K562 (cell line): ENCODE measurements around the gene TMEM225B. TPM values are rescaled to one million over a fixed set of nuclear protein-coding genes. Genes with fewer than 3 reads are reported as not detected.

ENCODE experiments used
- ATAC-seq: fragments of 200-7000 bp; cut with Tn5 transposase; 3 replicates; pipeline ENCODE4 v1.9.1; 2020; ENCODE audit warnings: moderate library complexity
- BruUV-seq: library from RNA; stranded (reverse); fragments of 400-500 nt; replicated peaks from 2 replicates; lab custom pipeline; 2021; lab: Mats Ljungman, UMichigan
- CTCF ChIA-PET: fragments of 300-600 bp; formaldehyde crosslinking; extraction: SDS; loops from one replicate; lab custom pipeline; 2021; ENCODE audit warnings: low intra/inter-chr PET ratio; lab: Yijun Ruan, JAX
- POLR2A ChIA-PET: fragments of 300-600, 350-650 bp; sonication (Branson Sonifier 250); formaldehyde crosslinking; extraction: SDS; loops from one replicate; lab custom pipeline; 2021; ENCODE audit warnings: antibody characterized with exemption, inconsistent platforms; lab: Yijun Ruan, JAX
- DNase-seq, 4 experiments: peaks; one replicate each; pipeline versions ENCODE4 v3.0.0 to v3.0.0-alpha.2; 2011 to 2018; ENCODE audit warnings: low spot score in 3 of 4, mixed read lengths in 3 of 4; ENCODE audit errors: extremely low read depth in 1 of 4
- FAIRE-seq: peaks from 2 replicates; lab custom pipeline; 2011; peaks lifted over from hg19 to GRCh38; lab: Jason Lieb, UNC
- H2AFZ ChIP-seq: 2 replicates; pipeline ENCODE4 v1.6.0; 2011; ENCODE audit warnings: low read depth, low read length, control low read depth, inconsistent platforms
- H3K27ac ChIP-seq: fragments of 200-600 bp; 3 replicates; pipeline ENCODE4 v1.8.0; 2011; ENCODE audit warnings: low read depth, mild to moderate bottlenecking, control low read depth, inconsistent platforms, low read length, moderate library complexity, mixed read lengths; ENCODE audit errors: extremely low read depth
- H3K27me3 ChIP-seq, 2 experiments: fragments of 300-600 bp in 1 of 2; 2 replicates in 1 of 2; 3 replicates in 1 of 2; pipeline versions ENCODE4 v1.6.0 to v1.8.0; 2011; ENCODE audit warnings: inconsistent platforms in 2 of 2, low read length in 2 of 2, mild to moderate bottlenecking in 1 of 2, mixed read lengths in 1 of 2, moderate library complexity in 1 of 2; ENCODE audit not compliant: control insufficient read depth in 2 of 2, insufficient read depth in 2 of 2
- H3K36me3 ChIP-seq: fragments of 300-600 bp; 3 replicates; pipeline ENCODE4 v1.8.0; 2011; ENCODE audit warnings: mild to moderate bottlenecking, low read length, inconsistent platforms; ENCODE audit not compliant: control insufficient read depth, insufficient read depth
- H3K4me1 ChIP-seq, 2 experiments: fragments of 200-600 bp in 1 of 2; replicated peaks in 1 of 2; 2 replicates in 1 of 2; 3 replicates in 1 of 2; pipeline versions ENCODE4 v1.5.1 to v1.8.0; 2011; ENCODE audit warnings: inconsistent platforms in 2 of 2, low read length in 2 of 2, mild to moderate bottlenecking in 1 of 2, mixed read lengths in 1 of 2, moderate library complexity in 1 of 2; ENCODE audit not compliant: control insufficient read depth in 2 of 2, insufficient read depth in 2 of 2
- H3K4me2 ChIP-seq: 2 replicates; pipeline ENCODE4 v1.6.1; 2011; ENCODE audit warnings: low read length, control low read depth, inconsistent platforms, mixed read lengths; ENCODE audit not compliant: insufficient read depth
- H3K4me3 ChIP-seq: fragments of 200-600 bp; sonication (generic), shearing (Covaris generic); 2 replicates; pipeline ENCODE4 v1.5.1; 2016; ENCODE audit warnings: control low read depth, inconsistent platforms
- H3K79me2 ChIP-seq: fragments of 200-600 bp; 3 replicates; pipeline ENCODE4 v1.8.0; 2011; ENCODE audit warnings: low read length, inconsistent platforms; ENCODE audit not compliant: control insufficient read depth, insufficient read depth
- H3K9ac ChIP-seq, 2 experiments: 2 replicates each; pipeline versions ENCODE4 v1.6.0 to v1.6.1; 2011; ENCODE audit warnings: low read depth in 2 of 2, low read length in 2 of 2, control low read depth in 1 of 2, inconsistent platforms in 1 of 2, mild to moderate bottlenecking in 1 of 2, mixed read lengths in 1 of 2; ENCODE audit not compliant: insufficient read depth in 1 of 2
- H3K9me1 ChIP-seq: one replicate; pipeline ENCODE4 v1.6.0; 2011; ENCODE audit warnings: inconsistent platforms, mild to moderate bottlenecking, low read length, moderate library complexity; ENCODE audit not compliant: control insufficient read depth, insufficient read depth
- H3K9me3 ChIP-seq: replicated peaks from 2 replicates; pipeline ENCODE4 v1.5.1; 2011; ENCODE audit warnings: low read depth, low read length, inconsistent platforms; ENCODE audit not compliant: control insufficient read depth, insufficient read depth
- H4K20me1 ChIP-seq: replicated peaks from 2 replicates; pipeline ENCODE4 v1.6.1; 2011; ENCODE audit warnings: low read length, inconsistent platforms, mixed read lengths; ENCODE audit not compliant: control insufficient read depth, insufficient read depth
- AFF4 ChIP-seq: sonication (generic); formaldehyde crosslinking; IDR thresholded peaks from 2 replicates; pipeline ENCODE4 v1.8.0; 2023; ENCODE audit warnings: mild to moderate bottlenecking, missing genetic modification reagents
- ARID2 ChIP-seq: fragments of 450-650 bp; IDR thresholded peaks from 2 replicates; pipeline ENCODE4 v1.6.1; 2017; ENCODE audit warnings: antibody characterized with exemption, mild to moderate bottlenecking
- ETS2 ChIP-seq: IDR thresholded peaks from 2 replicates; pipeline ENCODE4 v1.6.1; 2016; ENCODE audit warnings: borderline replicate concordance, missing genetic modification characterization, mild to moderate bottlenecking, moderate library complexity, missing compliant biosample characterization; ENCODE audit not compliant: poor library complexity, severe bottlenecking
- GATA2 ChIP-seq: sonication (generic); formaldehyde crosslinking; IDR thresholded peaks from 2 replicates; pipeline ENCODE4 v1.4.0; 2020; ENCODE audit warnings: mild to moderate bottlenecking, missing genetic modification reagents
- HNRNPUL1 ChIP-seq: fragments of 200-400 bp; formaldehyde crosslinking; IDR thresholded peaks from 2 replicates; pipeline ENCODE4 v1.6.1; 2017; ENCODE audit warnings: low read length
- PRDM10 ChIP-seq: fragments of 450-650 bp; IDR thresholded peaks from 2 replicates; pipeline ENCODE4 v1.6.1; 2018; ENCODE audit not compliant: partially characterized antibody
- SPI1 ChIP-seq: IDR thresholded peaks from 2 replicates; pipeline ENCODE4 v1.6.1; 2011; ENCODE audit warnings: low read depth, low read length, control low read depth, borderline replicate concordance
- ZBTB7A ChIP-seq: IDR thresholded peaks from 2 replicates; pipeline ENCODE4 v1.6.1; 2011; ENCODE audit warnings: low read depth, mild to moderate bottlenecking, low read length, moderate library complexity, borderline replicate concordance; ENCODE audit not compliant: control insufficient read depth
- ZNF311 ChIP-seq: fragments of 250-450 bp; sonication (Bioruptor Pico); IDR thresholded peaks from 2 replicates; pipeline ENCODE4 v1.4.0; 2020; ENCODE audit warnings: mild to moderate bottlenecking, moderate library complexity
- ZNF444 ChIP-seq: fragments of 250-450 bp; sonication (Bioruptor Pico); IDR thresholded peaks from 2 replicates; pipeline ENCODE4 v1.4.0; 2020; ENCODE audit warnings: mild to moderate bottlenecking, moderate library complexity
- ZNF511 ChIP-seq: sonication (generic); formaldehyde crosslinking; IDR thresholded peaks from 2 replicates; pipeline ENCODE4 v1.8.0; 2022; ENCODE audit warnings: mild to moderate bottlenecking, missing genetic modification reagents
- ZNF668 ChIP-seq: fragments of 250-450 bp; sonication (Bioruptor Pico); IDR thresholded peaks from 2 replicates; pipeline ENCODE4 v1.8.0; 2022; ENCODE audit warnings: mild to moderate bottlenecking, inconsistent platforms
- ZNF780A ChIP-seq: fragments of 250-450 bp; sonication (Bioruptor Pico); IDR thresholded peaks from 2 replicates; pipeline ENCODE4 v1.5.0; 2021; ENCODE audit warnings: mild to moderate bottlenecking
- WGBS: fragments of 100-300 bp; shearing (Covaris generic); methylation state at CpG from one replicate; pipeline ENCODE4 v1.1.6; 2016; ENCODE audit warnings: low coverage, mixed read lengths; ENCODE audit not compliant: insufficient coverage; ENCODE audit errors: missing lambda C conversion rate; 5-methylcytosine and 5-hydroxymethylcytosine counted together
- in situ Hi-C: fragments of 300-500 bp; cut with MboI; formaldehyde crosslinking; loops from 4 replicates; pipeline ENCODE4 v1.15.0; 2018; ENCODE audit warnings: inconsistent platforms, mixed read lengths
- intact Hi-C: fragments of 100-400 bp; cut with micrococcal nuclease; formaldehyde crosslinking; loops from 2 replicates; pipeline ENCODE4 v1.14.2; 2022
- polyA plus RNA-seq, 8 experiments: library from polyadenylated mRNA; depleted of rRNA in 4 of 8; stranded (reverse) in 5 of 8; unstranded in 3 of 8; fragments of >200 nt; fragmentation: Nextera tagmentation in 2 of 8; fragmentation: Illumina TruSeq in 1 of 8; extraction: Ambion mirVana in 2 of 8; extraction: Trizol in 1 of 8; gene quantifications; 2 replicates each; pipeline versions ENCODE4 v1.2.1 to v1.2.3, GENCODE V29; 2011 to 2014; ENCODE audit warnings: inconsistent platforms in 1 of 8, missing spikeins in 1 of 8
- total RNA-seq, 7 experiments: library from RNA; depleted of rRNA in 6 of 7; stranded (reverse); fragments of >200 nt in 6 of 7; fragmentation: Illumina TruSeq in 2 of 7; extraction: Trizol in 2 of 7; gene quantifications; 2 replicates each; pipeline versions ENCODE4 v1.2.1 to v1.2.3, GENCODE V29; 2011 to 2021; ENCODE audit warnings: low replicate concordance in 1 of 7

TMEM225B gene
- total and polyA plus RNA-seq, 9 of the 15 experiments (the other 6 are each of a cell fraction or from before 2014, with no cell fraction given) = 0.08 to 0.73 (median 0.56) TPM

- H3K9me1 ChIP-seq = no peaks in the 10 kb centered on the region
- H3K27me3 ChIP-seq = no peaks in the 10 kb centered on the region
- ATAC-seq (no peak), FAIRE-seq (no peak), DNase-seq (no peak)
- in situ Hi-C loops (no loop called here), intact Hi-C loops (no loop called here)
- 84% methylated on average over 3 of the region's 3 CpGs for WGBS
- H3K36me3 ChIP-seq = no peaks in the 10 kb centered on the region
- H3K27ac ChIP-seq = no peak overlapping the region
- H3K79me2 ChIP-seq = no peaks in the 10 kb centered on the region
- ChIA-PET POLR2A (interaction anchor here (0.6 kb wide), 1 partner anchor 591 kb away, joined by 3 read pairs; no protein-coding TSS in a partner anchor), CTCF (no interaction called here)
- H3K4me2 ChIP-seq = no peak overlapping the region
- H3K9ac ChIP-seq = no peak overlapping the region
- no peak overlapping the region for H2AFZ ChIP-seq
- no peak overlapping the region for H3K4me3 ChIP-seq
- no peaks in the 10 kb centered on the region for H3K4me1 ChIP-seq
- no peaks in the 10 kb centered on the region for H4K20me1 ChIP-seq
- BruUV-seq = no TSS peak
- TF ChIP-seq SPI1 (no peak), ZBTB7A (no peak), ZNF511 (CRISPR knock-in tag) (no peak), ETS2 (tag) (no peak), HNRNPUL1 (no peak), GATA2 (CRISPR knock-in tag) (no peak), ZNF311 (no peak), ZNF668 (CRISPR knock-in tag) (no peak), ZNF780A (CRISPR knock-in tag) (no peak), PRDM10 (no peak), ARID2 (no peak), ZNF444 (CRISPR knock-in tag) (no peak), AFF4 (CRISPR knock-in tag) (no peak)
- no peaks in the 10 kb centered on the region for H3K9me3 ChIP-seq
These were observed 55.7 kb downstream of the TMEM225B start for GRCh38 chr7:99653754-99654153.
